Esophagus muscularis mucosa (tissue), 4 donors: ENCODE results near the gene SPAG16. TPM values are rescaled to one million over a fixed set of nuclear protein-coding genes. Genes with fewer than 3 reads are reported as not detected.

Source experiments
- DNase-seq: peaks from one replicate; pipeline ENCODE4 v3.0.0-alpha.2; 2017; ENCODE audit errors: extremely low spot score
- H3K27ac ChIP-seq, 4 donors: fragments of 200-600 bp; sonication (generic); replicated peaks in 1 of 4; 1 replicate in 3 of 4; 2 replicates in 1 of 4; pipeline ENCODE4 v1.5.1; 2016 to 2019; ENCODE audit warnings: mild to moderate bottlenecking in 1 of 4
- H3K27me3 ChIP-seq, 4 donors: fragments of 200-600 bp; sonication (generic); one replicate each; pipeline versions ENCODE4 v1.5.1 to v1.6.0; 2016 to 2019
- H3K36me3 ChIP-seq, 4 donors: fragments of 200-600 bp; sonication (generic); one replicate each; pipeline ENCODE4 v1.5.1; 2016 to 2019
- H3K4me1 ChIP-seq, 4 donors: fragments of 200-600 bp; sonication (generic); one replicate each; pipeline ENCODE4 v1.5.1; 2016 to 2019
- H3K4me3 ChIP-seq, 4 donors: fragments of 200-600 bp; sonication (generic); 1 replicate in 2 of 4; 2 replicates in 2 of 4; pipeline ENCODE4 v1.5.1; 2016 to 2019; ENCODE audit warnings: mild to moderate bottlenecking in 4 of 4, moderate library complexity in 1 of 4
- H3K9me3 ChIP-seq, 4 donors: fragments of 200-600 bp; sonication (generic); 1 replicate in 3 of 4; 2 replicates in 1 of 4; pipeline ENCODE4 v1.5.1; 2016 to 2019
- EP300 ChIP-seq: sonication (generic); formaldehyde crosslinking; IDR thresholded peaks from one replicate; pipeline ENCODE4 v1.6.1; 2017; ENCODE audit warnings: antibody characterized with exemption
- POLR2A ChIP-seq: fragments of 450-650 bp; IDR thresholded peaks from one replicate; pipeline ENCODE4 v1.6.1; 2017; ENCODE audit warnings: antibody characterized with exemption, moderate library complexity, mild to moderate bottlenecking, low read depth
- POLR2AphosphoS5 ChIP-seq, 2 donors: sonication (generic); formaldehyde crosslinking; IDR thresholded peaks; one replicate each; pipeline ENCODE4 v1.6.1; 2017; ENCODE audit warnings: antibody characterized with exemption in 2 of 2
- WGBS: methylation state at CpG from one replicate; pipeline ENCODE4 v1.1.5; 2018; 5-methylcytosine and 5-hydroxymethylcytosine counted together
- intact Hi-C: fragments of 100-400 bp; cut with DNase I; formaldehyde crosslinking; loops from one replicate; pipeline ENCODE4 v1.15.1; 2023
- total RNA-seq, 4 donors: library from RNA; depleted of rRNA; stranded (reverse); fragments of >200 nt; gene quantifications; one replicate each; pipeline versions ENCODE4 v1.1.0 to v1.2.1, GENCODE V29; 2016
- TF ChIP-seq, protein P1 (sequence below), 3 experiments: fragments of 200-600 bp in 2 of 3; fragments of 450-650 bp in 1 of 3; sonication (generic) in 2 of 3; IDR thresholded peaks; one replicate each; pipeline ENCODE4 v1.5.1; 2017 to 2019; ENCODE audit warnings: antibody characterized with exemption in 3 of 3, mild to moderate bottlenecking in 2 of 3, moderate library complexity in 1 of 3

The SPAG16 gene
- total RNA-seq, 4 donors from 2014 or later, result 26.8 to 36.1 (median 31.0) TPM

DNA sequence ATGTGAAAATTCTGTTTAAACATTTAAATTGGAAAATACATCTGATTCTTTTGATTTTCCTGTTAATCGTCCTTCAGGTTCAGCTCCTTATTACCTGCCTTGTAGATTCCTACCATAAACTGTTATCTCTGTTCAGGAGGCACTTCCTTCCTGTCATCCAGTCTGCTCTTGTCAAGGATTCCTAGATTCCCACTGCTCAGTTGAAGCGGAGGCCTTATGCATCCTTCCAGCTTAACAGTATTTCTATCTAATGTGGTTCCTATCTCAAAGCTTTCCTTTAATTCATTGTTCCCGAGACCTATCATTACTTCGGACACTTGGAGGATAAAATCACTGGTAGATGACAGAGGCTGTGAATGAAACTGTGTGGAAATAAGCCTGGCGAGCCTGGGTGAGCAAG lies 12.0 kb downstream of the SPAG16 start:
- no peaks in the 10 kb centered on the region for H3K27me3 ChIP-seq
- WGBS, result 95% methylated on average over 5 of the region's 5 CpGs
- no peak overlapping the region for H3K27ac ChIP-seq
- H3K36me3 ChIP-seq, result peaks cover 0 to 45% (median 16%) of the 10 kb centered on the region in 4 donors
- TF ChIP-seq POLR2A (no peak), EP300 (no peak), POLR2AphosphoS5 (IDR thresholded peaks at IDR 0.05) (no peak)
- TF ChIP-seq, protein P1, sequence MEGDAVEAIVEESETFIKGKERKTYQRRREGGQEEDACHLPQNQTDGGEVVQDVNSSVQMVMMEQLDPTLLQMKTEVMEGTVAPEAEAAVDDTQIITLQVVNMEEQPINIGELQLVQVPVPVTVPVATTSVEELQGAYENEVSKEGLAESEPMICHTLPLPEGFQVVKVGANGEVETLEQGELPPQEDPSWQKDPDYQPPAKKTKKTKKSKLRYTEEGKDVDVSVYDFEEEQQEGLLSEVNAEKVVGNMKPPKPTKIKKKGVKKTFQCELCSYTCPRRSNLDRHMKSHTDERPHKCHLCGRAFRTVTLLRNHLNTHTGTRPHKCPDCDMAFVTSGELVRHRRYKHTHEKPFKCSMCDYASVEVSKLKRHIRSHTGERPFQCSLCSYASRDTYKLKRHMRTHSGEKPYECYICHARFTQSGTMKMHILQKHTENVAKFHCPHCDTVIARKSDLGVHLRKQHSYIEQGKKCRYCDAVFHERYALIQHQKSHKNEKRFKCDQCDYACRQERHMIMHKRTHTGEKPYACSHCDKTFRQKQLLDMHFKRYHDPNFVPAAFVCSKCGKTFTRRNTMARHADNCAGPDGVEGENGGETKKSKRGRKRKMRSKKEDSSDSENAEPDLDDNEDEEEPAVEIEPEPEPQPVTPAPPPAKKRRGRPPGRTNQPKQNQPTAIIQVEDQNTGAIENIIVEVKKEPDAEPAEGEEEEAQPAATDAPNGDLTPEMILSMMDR (IDR thresholded peaks at IDR 0.05), result no peak
- H3K9me3 ChIP-seq, result no peaks in the 10 kb centered on the region
- H3K4me3 ChIP-seq, result no peak overlapping the region
- intact Hi-C loops, result no loop called here
- DNase-seq, result no peak
- no peaks in the 10 kb centered on the region for H3K4me1 ChIP-seq

DNA sequence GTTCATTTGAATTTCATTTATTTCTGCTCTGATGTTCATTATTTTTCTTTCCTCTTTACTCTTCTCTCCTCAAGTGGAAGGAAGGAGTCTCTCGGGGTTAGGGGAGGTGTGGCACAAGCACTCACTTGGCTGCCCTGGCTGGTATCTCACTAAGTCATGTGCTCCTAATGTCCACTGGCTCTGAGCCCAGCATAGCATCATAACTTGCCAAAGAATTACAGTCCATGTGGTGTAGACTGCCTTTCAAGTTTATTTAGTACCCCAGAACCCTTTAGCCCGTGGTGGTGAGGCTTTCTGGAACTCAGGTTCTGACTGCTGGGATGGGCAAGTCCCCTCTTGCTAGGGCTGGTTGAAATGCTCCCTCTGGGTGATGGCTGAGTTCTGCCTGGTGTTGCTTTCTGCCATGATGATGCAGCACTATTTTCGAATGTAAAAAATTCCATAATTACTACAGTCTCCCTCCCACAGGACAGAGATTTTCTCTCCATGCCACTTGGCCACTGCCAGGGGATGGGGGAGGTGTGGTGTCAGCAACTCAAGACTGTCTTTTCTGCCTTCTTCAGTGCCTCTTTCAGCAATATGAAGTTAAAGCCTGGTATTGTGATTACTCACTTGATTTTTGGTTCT lies 22.2 kb downstream of the SPAG16 start:
- peaks cover 5 to 56% (median 20%) of the 10 kb centered on the region in 4 donors for H3K36me3 ChIP-seq
- WGBS, result 51% methylated on average over 3 of the region's 3 CpGs
- intact Hi-C loops, result no loop called here
- peaks cover 0 to 5% (median 0%) of the 10 kb centered on the region in 4 donors for H3K4me1 ChIP-seq
- no peak overlapping the region for H3K27ac ChIP-seq
- DNase-seq, result no peak
- no peaks in the 10 kb centered on the region for H3K27me3 ChIP-seq
- H3K4me3 ChIP-seq, result no peak overlapping the region
- TF ChIP-seq, protein P1 (IDR thresholded peaks at IDR 0.05), result no peak
- TF ChIP-seq POLR2A (no peak), EP300 (no peak), POLR2AphosphoS5 (IDR thresholded peaks at IDR 0.05) (no peak)
- peaks cover 0 to 27% (median 23%) of the 10 kb centered on the region in 4 donors for H3K9me3 ChIP-seq

DNA sequence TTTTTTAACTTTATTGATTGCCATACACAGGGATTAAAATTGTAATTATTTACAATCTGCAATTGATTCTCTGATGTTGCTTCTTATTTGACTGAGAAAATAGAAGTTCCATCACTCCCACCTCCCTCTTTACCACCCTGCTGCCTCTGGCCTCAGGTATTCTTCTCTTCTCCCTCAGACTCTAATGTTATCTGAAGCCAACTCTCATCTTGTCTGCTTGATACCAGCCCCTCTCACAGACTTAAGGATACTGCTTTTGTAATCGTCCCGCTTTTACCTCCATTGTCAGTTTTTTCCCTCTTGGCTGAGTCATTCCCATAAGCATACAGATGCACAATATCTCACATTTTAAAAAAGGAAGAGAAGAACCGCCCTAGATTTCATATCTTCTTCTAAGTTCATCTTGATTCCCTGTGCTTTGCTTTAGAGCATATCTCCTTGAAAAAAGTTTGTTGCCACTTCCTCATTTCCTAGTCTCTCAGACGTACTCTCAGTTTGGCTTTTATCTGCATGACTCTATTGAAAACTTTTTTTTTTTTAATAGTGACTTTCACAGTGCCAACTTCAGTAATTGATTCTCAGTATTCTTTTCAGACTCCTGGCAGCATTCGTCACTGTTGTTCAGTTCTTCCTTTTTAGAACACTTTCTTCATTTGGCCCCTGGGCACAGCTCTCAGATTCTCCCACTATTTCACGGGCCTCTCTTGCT lies 31.1 kb downstream of the SPAG16 start:
- 88% methylated on average over 6 of the region's 6 CpGs for WGBS
- TF ChIP-seq, protein P1 (IDR thresholded peaks at IDR 0.05), result no peak
- TF ChIP-seq POLR2A, result no peak
- no peak for TF ChIP-seq POLR2AphosphoS5 (IDR thresholded peaks at IDR 0.05)
- TF ChIP-seq EP300, result no peak
- no peaks in the 10 kb centered on the region for H3K9me3 ChIP-seq
- H3K27ac ChIP-seq, result no peak overlapping the region
- H3K27me3 ChIP-seq, result no peaks in the 10 kb centered on the region
- peaks cover 5 to 45% (median 12%) of the 10 kb centered on the region in 4 donors for H3K36me3 ChIP-seq
- intact Hi-C loops, result no loop called here
- DNase-seq, result no peak
- H3K4me3 ChIP-seq, result no peak overlapping the region
- H3K4me1 ChIP-seq, result no peaks in the 10 kb centered on the region

DNA sequence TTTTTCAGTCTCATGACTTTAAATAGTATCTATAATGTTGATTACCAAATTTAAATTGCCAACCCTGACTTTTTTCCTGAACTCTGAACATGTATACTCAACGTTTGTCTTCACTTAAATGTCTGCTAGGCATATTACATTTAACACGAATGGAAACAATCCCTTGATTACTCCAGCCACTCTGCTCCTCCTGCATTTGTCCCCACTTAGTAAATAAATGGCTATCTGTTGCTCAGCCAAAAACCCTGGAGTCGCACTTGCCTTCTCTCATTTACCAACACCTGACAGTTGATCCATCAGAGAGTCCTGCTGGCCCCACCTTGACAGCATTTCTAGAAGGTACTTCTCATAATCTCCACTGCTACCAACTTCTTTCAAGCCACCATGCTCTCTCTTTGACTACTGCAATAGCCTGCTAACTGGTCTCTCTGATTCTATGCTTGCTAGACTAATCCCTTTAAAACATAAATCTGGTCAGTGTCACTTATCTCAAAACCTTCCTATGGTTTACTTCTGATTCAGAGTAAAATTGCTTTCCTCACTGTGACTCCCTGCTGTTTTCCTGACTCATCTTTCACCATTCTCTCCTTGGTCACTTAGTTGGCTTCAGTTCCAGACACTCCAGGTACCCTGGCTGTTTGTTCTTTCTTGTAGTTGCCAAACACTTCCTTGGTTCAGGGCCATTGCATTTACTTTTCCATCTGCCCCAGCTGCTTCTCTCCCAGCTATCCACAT lies 31.9 kb downstream of the SPAG16 start:
- Histone ChIP-seq H3K9me3 (no peaks in the 10 kb centered on the region), H3K4me3 (no peak overlapping the region), H3K4me1 (no peaks in the 10 kb centered on the region), H3K27ac (no peak overlapping the region), H3K36me3 (peaks cover 5 to 45% (median 12%) of the 10 kb centered on the region in 4 donors), H3K27me3 (no peaks in the 10 kb centered on the region)
- DNase-seq, result no peak
- WGBS, result 87% methylated on average over 3 of the region's 3 CpGs
- TF ChIP-seq POLR2A, result no peak
- TF ChIP-seq, protein P1 (IDR thresholded peaks at IDR 0.05), result no peak
- TF ChIP-seq POLR2AphosphoS5 (IDR thresholded peaks at IDR 0.05), result no peak
- no peak for TF ChIP-seq EP300
- intact Hi-C loops, result no loop called here
